HepG2 (cell line): ENCODE data around the gene MAPK13. TPM values are rescaled to one million over a fixed set of nuclear protein-coding genes. Genes with fewer than 3 reads are reported as not detected.

Experiments
- BCL3 ChIP-seq: sonication (generic); formaldehyde crosslinking; IDR thresholded peaks from 2 replicates; pipeline ENCODE4 v1.5.1; 2020; ENCODE audit warnings: mild to moderate bottlenecking, missing genetic modification reagents, moderate library complexity
- CBFB ChIP-seq: sonication (generic); formaldehyde crosslinking; IDR thresholded peaks from 2 replicates; pipeline ENCODE4 v1.4.0; 2020; ENCODE audit warnings: missing genetic modification reagents
- CHD4 ChIP-seq: fragments of 200-600 bp; sonication (generic); IDR thresholded peaks from 2 replicates; pipeline ENCODE4 v1.7.0; 2017; ENCODE audit warnings: mild to moderate bottlenecking, low read length, borderline replicate concordance
- DNMT1 ChIP-seq: sonication (generic); formaldehyde crosslinking; IDR thresholded peaks from 2 replicates; pipeline ENCODE4 v1.5.1; 2020; ENCODE audit warnings: mild to moderate bottlenecking, missing genetic modification reagents
- HHEX ChIP-seq: IDR thresholded peaks from 2 replicates; pipeline ENCODE4 v1.6.1; 2016; ENCODE audit warnings: control low read depth
- MAFK ChIP-seq, 2 experiments: IDR thresholded peaks in 1 of 2; conservative IDR thresholded peaks in 1 of 2; 2 replicates each; pipeline ENCODE4 v1.6.1; 2011; ENCODE audit warnings: improper control_type of control experiment in 2 of 2, low read length in 2 of 2
- MBD4 ChIP-seq: IDR thresholded peaks from 2 replicates; pipeline ENCODE4 v1.6.1; 2012; ENCODE audit warnings: low read length, inconsistent platforms, borderline replicate concordance
- PPARG ChIP-seq: conservative IDR thresholded peaks from 2 replicates; pipeline ENCODE4 v1.6.1; 2016; ENCODE audit warnings: missing biosample characterization, missing genetic modification reagents
- RXRA ChIP-seq: sonication (generic); formaldehyde crosslinking; IDR thresholded peaks from 2 replicates; pipeline ENCODE4 v1.5.1; 2020; ENCODE audit warnings: missing genetic modification reagents
- SETDB1 ChIP-seq: sonication (generic); formaldehyde crosslinking; IDR thresholded peaks from 2 replicates; pipeline ENCODE4 v1.5.1; 2020; ENCODE audit warnings: missing genetic modification reagents, mild to moderate bottlenecking, borderline replicate concordance
- SOX6 ChIP-seq, 2 experiments: fragments of 450-650 bp in 1 of 2; sonication (generic) in 1 of 2; formaldehyde crosslinking in 1 of 2; IDR thresholded peaks; 2 replicates each; pipeline versions ENCODE4 v1.4.0 to v1.6.1; 2017 to 2020; ENCODE audit warnings: antibody characterized with exemption in 1 of 2, mild to moderate bottlenecking in 1 of 2, missing genetic modification reagents in 1 of 2
- TCF12 ChIP-seq, 2 experiments: fragments of 450-650 bp in 1 of 2; sonication (generic) in 1 of 2; formaldehyde crosslinking in 1 of 2; IDR thresholded peaks; 2 replicates each; pipeline versions ENCODE4 v1.6.1 to v1.8.0; 2017 to 2022; ENCODE audit warnings: antibody characterized with exemption in 1 of 2, mild to moderate bottlenecking in 1 of 2, missing genetic modification reagents in 1 of 2, moderate library complexity in 1 of 2
- ZHX1 ChIP-seq: sonication (generic); formaldehyde crosslinking; IDR thresholded peaks from 2 replicates; pipeline ENCODE4 v1.8.1; 2022; ENCODE audit warnings: low read depth, mild to moderate bottlenecking, missing genetic modification reagents
- ZKSCAN1 ChIP-seq: fragments of 150-350 bp; IDR thresholded peaks from 2 replicates; pipeline ENCODE4 v1.6.1; 2014; ENCODE audit warnings: low read length
- ZNF326 ChIP-seq: sonication (generic); formaldehyde crosslinking; IDR thresholded peaks from 2 replicates; pipeline ENCODE4 v1.4.0; 2020; ENCODE audit warnings: missing genetic modification reagents, borderline replicate concordance
- ZNF660 ChIP-seq: sonication (generic); formaldehyde crosslinking; IDR thresholded peaks from 2 replicates; pipeline ENCODE4 v1.5.1; 2020; ENCODE audit warnings: mild to moderate bottlenecking, low read depth, missing genetic modification reagents, borderline replicate concordance
- ZNF720 ChIP-seq: sonication (generic); formaldehyde crosslinking; IDR thresholded peaks from 2 replicates; pipeline ENCODE4 v1.4.0; 2020; ENCODE audit warnings: missing genetic modification reagents
- ZNF761 ChIP-seq: sonication (generic); formaldehyde crosslinking; conservative IDR thresholded peaks from 2 replicates; pipeline ENCODE4 v1.4.0; 2020; ENCODE audit warnings: mild to moderate bottlenecking, missing genetic modification reagents
- ZNF788 ChIP-seq: sonication (generic); formaldehyde crosslinking; IDR thresholded peaks from 2 replicates; pipeline ENCODE4 v1.5.0; 2020; ENCODE audit warnings: mild to moderate bottlenecking, missing genetic modification reagents, borderline replicate concordance
- polyA plus RNA-seq, 8 experiments: library from polyadenylated mRNA; depleted of rRNA in 3 of 8; stranded (reverse) in 7 of 8; unstranded in 1 of 8; fragments of >200 nt; fragmentation: Illumina TruSeq in 4 of 8; extraction: Trizol in 4 of 8; gene quantifications; 2 replicates each; pipeline versions ENCODE4 v1.2.1 to v1.2.3, GENCODE V29; 2011 to 2016; ENCODE audit warnings: low read depth in 4 of 8, missing spikeins in 1 of 8, mixed read lengths in 1 of 8; ENCODE audit not compliant: insufficient read depth in 1 of 8
- total RNA-seq, 5 experiments: library from RNA; depleted of rRNA; stranded (reverse); fragments of >200 nt; fragmentation: Illumina TruSeq; extraction: Trizol; gene quantifications; 2 replicates each; pipeline ENCODE4 v1.2.3, GENCODE V29; 2016; ENCODE audit warnings: low read depth in 1 of 5
- TF ChIP-seq, protein P1 (sequence below): sonication (generic); formaldehyde crosslinking; IDR thresholded peaks from 2 replicates; pipeline ENCODE4 v1.5.0; 2020; ENCODE audit warnings: missing genetic modification reagents
- TF ChIP-seq, protein P2 (sequence below): sonication (generic); formaldehyde crosslinking; IDR thresholded peaks from 2 replicates; pipeline ENCODE4 v1.4.0; 2020; ENCODE audit warnings: mild to moderate bottlenecking, missing genetic modification reagents

MAPK13 gene
- total and polyA plus RNA-seq, 2 of the 13 experiments (the other 11 are each of a cell fraction or from before 2014, with no cell fraction given): 12.7 to 43.4 TPM

GRCh38 chr6:36095497-36096391 is 34.6 kb upstream of the MAPK13 start (continued):
- TF ChIP-seq PPARG (CRISPR knock-in tag): peak; percentile 93
- no peak for TF ChIP-seq DNMT1 (CRISPR knock-in tag)
- peak; percentile 60; the same call in 1 of the 2 replicates for TF ChIP-seq HHEX
- no peak for TF ChIP-seq SOX6 (IDR thresholded peaks at IDR 0.05)
- TF ChIP-seq SOX6 (CRISPR knock-in tag; IDR thresholded peaks at IDR 0.05): peak; percentile 95
- peak; percentile 15; the same call in 1 of the 2 replicates for TF ChIP-seq BCL3 (CRISPR knock-in tag)
- no peak for TF ChIP-seq ZNF720 (CRISPR knock-in tag)
- TF ChIP-seq CBFB (CRISPR knock-in tag): peak; percentile 86; the same call in 1 of the 2 replicates
- no peak for TF ChIP-seq TCF12 (IDR thresholded peaks at IDR 0.05)
- peak; percentile 81 for TF ChIP-seq TCF12 (CRISPR knock-in tag; IDR thresholded peaks at IDR 0.05)
- TF ChIP-seq MAFK (conservative IDR thresholded peaks at IDR 0.05 in 1 of 2, IDR thresholded peaks at IDR 0.05 in 1 of 2; ENCODE audit: low read length in 2 of 2): no peak
- 0 out of 2 replicates have a peak, but pooled peaks have one; percentile 62 for TF ChIP-seq CHD4
- TF ChIP-seq RXRA (CRISPR knock-in tag): peak; percentile 78; the same call in 1 of the 2 replicates
- TF ChIP-seq ZHX1: no peak
- TF ChIP-seq, protein P1, sequence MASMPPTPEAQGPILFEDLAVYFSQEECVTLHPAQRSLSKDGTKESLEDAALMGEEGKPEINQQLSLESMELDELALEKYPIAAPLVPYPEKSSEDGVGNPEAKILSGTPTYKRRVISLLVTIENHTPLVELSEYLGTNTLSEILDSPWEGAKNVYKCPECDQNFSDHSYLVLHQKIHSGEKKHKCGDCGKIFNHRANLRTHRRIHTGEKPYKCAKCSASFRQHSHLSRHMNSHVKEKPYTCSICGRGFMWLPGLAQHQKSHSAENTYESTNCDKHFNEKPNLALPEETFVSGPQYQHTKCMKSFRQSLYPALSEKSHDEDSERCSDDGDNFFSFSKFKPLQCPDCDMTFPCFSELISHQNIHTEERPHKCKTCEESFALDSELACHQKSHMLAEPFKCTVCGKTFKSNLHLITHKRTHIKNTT: no peak
- TF ChIP-seq ZKSCAN1: no peak
- TF ChIP-seq ZNF326: no peak
- TF ChIP-seq, protein P2, sequence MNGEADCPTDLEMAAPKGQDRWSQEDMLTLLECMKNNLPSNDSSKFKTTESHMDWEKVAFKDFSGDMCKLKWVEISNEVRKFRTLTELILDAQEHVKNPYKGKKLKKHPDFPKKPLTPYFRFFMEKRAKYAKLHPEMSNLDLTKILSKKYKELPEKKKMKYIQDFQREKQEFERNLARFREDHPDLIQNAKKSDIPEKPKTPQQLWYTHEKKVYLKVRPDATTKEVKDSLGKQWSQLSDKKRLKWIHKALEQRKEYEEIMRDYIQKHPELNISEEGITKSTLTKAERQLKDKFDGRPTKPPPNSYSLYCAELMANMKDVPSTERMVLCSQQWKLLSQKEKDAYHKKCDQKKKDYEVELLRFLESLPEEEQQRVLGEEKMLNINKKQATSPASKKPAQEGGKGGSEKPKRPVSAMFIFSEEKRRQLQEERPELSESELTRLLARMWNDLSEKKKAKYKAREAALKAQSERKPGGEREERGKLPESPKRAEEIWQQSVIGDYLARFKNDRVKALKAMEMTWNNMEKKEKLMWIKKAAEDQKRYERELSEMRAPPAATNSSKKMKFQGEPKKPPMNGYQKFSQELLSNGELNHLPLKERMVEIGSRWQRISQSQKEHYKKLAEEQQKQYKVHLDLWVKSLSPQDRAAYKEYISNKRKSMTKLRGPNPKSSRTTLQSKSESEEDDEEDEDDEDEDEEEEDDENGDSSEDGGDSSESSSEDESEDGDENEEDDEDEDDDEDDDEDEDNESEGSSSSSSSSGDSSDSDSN (CRISPR knock-in tag): peak; percentile 53
- TF ChIP-seq MBD4: 0 out of 2 replicates have a peak, but pooled peaks have one; percentile 83
- TF ChIP-seq ZNF761: no peak
- no peak for TF ChIP-seq SETDB1 (CRISPR knock-in tag)
- no peak for TF ChIP-seq ZNF660 (CRISPR knock-in tag)
- TF ChIP-seq ZNF788 (CRISPR knock-in tag): peak; percentile 94; the same call in 1 of the 2 replicates
